Measurements from ENCODE around the gene C11orf24.
"Not testable (repeated sequence)": the region's sequence is repeated elsewhere in the genome, so short reads cannot be mapped to it uniquely, and the experiment has no call there.

C11orf24 gene

DNA sequence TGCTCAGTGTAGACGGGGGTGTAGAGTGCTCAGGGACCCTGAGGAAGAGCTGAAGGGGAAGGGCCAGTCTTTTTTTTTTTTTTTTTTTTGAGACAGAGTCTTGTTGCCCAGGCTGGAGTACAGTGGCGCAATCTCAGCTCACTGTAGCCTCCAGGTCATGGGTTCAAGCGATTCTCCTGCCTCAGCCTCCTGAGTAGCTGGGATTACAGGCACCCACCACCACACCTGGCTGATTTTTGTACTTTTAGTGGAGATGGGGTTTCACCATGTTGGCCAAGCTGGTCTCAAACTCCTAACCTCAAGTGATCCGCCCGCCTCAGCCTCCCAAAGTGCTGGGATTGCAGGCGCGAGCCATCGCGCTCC lies 27.7 kb upstream of the C11orf24 start:
- H3K9me3 ChIP-seq (ENCODE audit: control insufficient read depth in 2 of 2, low read length in 2 of 2); H3K36me3 ChIP-seq (ENCODE audit: control insufficient read depth in 2 of 2, insufficient read depth in 2 of 2, low read length in 2 of 2); H3K27me3 ChIP-seq (ENCODE audit: control insufficient read depth in 2 of 2, insufficient read depth in 2 of 2, low read length in 2 of 2); H3K4me3 ChIP-seq (ENCODE audit: low read length in 2 of 2); H3K9ac ChIP-seq (ENCODE audit: low read depth in 1 of 2, low read length in 2 of 2): not testable (repeated sequence)
- peak overlapping the region; percentile 85 to 91 for H3K27ac ChIP-seq (ENCODE audit: low read depth in 2 of 2, low read length in 2 of 2)
- peaks cover 36 to 46% of the 10 kb centered on the region in 2 donors for H3K4me1 ChIP-seq (ENCODE audit: control insufficient read depth in 2 of 2, insufficient read depth in 2 of 2, low read length in 2 of 2)

DNA sequence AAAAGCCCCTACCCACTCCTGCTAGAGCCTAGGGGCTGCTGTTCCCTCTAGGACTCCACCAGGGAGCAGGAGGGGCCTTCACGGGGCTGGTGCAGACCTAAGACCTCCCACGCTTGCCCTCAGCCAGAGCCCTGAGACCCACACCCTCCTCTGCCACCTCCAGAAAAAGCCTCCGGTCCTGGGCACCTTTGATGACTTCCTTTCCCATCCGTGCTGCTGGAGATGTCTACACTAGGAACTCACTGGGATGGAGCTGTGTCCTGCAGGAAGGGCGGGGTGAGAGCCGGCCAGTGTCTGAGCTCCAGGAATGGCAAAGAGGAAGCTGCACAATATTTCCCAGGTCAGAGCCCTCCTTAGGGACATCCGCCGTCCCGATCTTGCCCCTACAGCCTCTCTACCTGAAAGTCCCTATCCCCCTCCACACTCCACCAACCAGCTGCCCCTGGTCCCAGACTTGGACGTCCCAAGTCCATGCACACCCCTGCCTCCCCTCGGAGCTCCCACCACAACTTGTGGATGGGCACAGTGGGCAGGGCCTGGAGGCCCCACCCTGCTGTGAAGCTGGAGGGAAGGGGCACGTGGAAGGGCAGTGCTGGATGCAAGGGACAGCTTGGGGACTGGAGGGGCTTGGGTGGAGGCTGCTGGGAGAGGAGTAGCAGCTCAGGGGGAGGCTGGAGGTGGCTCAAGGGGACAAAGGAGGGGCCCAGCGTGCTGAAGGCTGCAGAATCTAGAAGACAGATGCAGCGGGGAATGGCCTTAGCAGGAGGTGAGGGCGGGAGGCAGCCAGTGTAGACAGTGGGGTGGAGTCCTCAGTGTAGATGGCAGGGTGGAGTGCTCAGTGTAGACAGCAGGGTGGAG lies 27.1 kb upstream of the C11orf24 start:
- Histone ChIP-seq H3K27ac (ENCODE audit: low read depth in 2 of 2, low read length in 2 of 2) (peak overlapping the region; percentile 85 to 91), H3K9me3 (ENCODE audit: control insufficient read depth in 2 of 2, low read length in 2 of 2) (no peaks in the 10 kb centered on the region), H3K4me3 (ENCODE audit: low read length in 2 of 2) (peak overlapping the region; percentile 31 to 53), H3K27me3 (ENCODE audit: control insufficient read depth in 2 of 2, insufficient read depth in 2 of 2, low read length in 2 of 2) (no peaks in the 10 kb centered on the region), H3K4me1 (ENCODE audit: control insufficient read depth in 2 of 2, insufficient read depth in 2 of 2, low read length in 2 of 2) (peaks cover 36 to 46% of the 10 kb centered on the region in 2 donors), H3K36me3 (ENCODE audit: control insufficient read depth in 2 of 2, insufficient read depth in 2 of 2, low read length in 2 of 2) (no peaks in the 10 kb centered on the region), H3K9ac (ENCODE audit: low read depth in 1 of 2, low read length in 2 of 2) (peak overlapping the region; percentile 34 to 46)

GRCh38 chr11:68297812-68298658 lies 26.3 kb upstream of the C11orf24 start:
- Histone ChIP-seq H3K4me3 (ENCODE audit: low read length in 2 of 2) (peak overlapping the region; percentile 37 to 53), H3K4me1 (ENCODE audit: control insufficient read depth in 2 of 2, insufficient read depth in 2 of 2, low read length in 2 of 2) (peaks cover 34 to 41% of the 10 kb centered on the region in 2 donors), H3K27me3 (ENCODE audit: control insufficient read depth in 2 of 2, insufficient read depth in 2 of 2, low read length in 2 of 2) (no peaks in the 10 kb centered on the region), H3K27ac (ENCODE audit: low read depth in 2 of 2, low read length in 2 of 2) (peak overlapping the region; percentile 91 to 96), H3K9ac (ENCODE audit: low read depth in 1 of 2, low read length in 2 of 2) (peak overlapping the region; percentile 49 to 75), H3K36me3 (ENCODE audit: control insufficient read depth in 2 of 2, insufficient read depth in 2 of 2, low read length in 2 of 2) (no peaks in the 10 kb centered on the region), H3K9me3 (ENCODE audit: control insufficient read depth in 2 of 2, low read length in 2 of 2) (no peaks in the 10 kb centered on the region)

GRCh38 chr11:68297494-68297811 lies 25.7 kb upstream of the C11orf24 start:
- Histone ChIP-seq H3K9ac (ENCODE audit: low read depth in 1 of 2, low read length in 2 of 2) (no peak overlapping the region), H3K36me3 (ENCODE audit: control insufficient read depth in 2 of 2, insufficient read depth in 2 of 2, low read length in 2 of 2) (no peaks in the 10 kb centered on the region), H3K4me3 (ENCODE audit: low read length in 2 of 2) (peak overlapping the region; percentile 15 to 53), H3K27me3 (ENCODE audit: control insufficient read depth in 2 of 2, insufficient read depth in 2 of 2, low read length in 2 of 2) (no peaks in the 10 kb centered on the region), H3K27ac (ENCODE audit: low read depth in 2 of 2, low read length in 2 of 2) (peak overlapping the region; percentile 91 to 96), H3K4me1 (ENCODE audit: control insufficient read depth in 2 of 2, insufficient read depth in 2 of 2, low read length in 2 of 2) (peaks cover 30 to 35% of the 10 kb centered on the region in 2 donors), H3K9me3 (ENCODE audit: control insufficient read depth in 2 of 2, low read length in 2 of 2) (no peaks in the 10 kb centered on the region)

DNA sequence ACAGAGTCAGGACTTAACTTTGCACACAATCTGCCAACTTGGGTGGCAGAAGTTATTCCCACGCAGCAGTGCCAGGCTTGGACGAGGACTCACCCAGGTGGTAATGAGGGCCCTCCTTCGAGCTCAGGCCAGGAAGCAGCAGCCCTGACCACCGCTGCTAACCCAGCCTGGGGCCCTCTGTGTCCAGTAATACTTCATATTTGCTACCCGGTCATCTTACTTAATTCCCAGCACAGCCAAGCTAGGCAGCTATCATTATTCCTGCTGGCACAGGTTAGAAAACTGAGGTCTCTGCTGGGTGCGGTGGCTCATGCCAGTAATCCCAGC lies 25.2 kb upstream of the C11orf24 start:
- peak overlapping the region; percentile 32 to 42 for H3K9ac ChIP-seq (ENCODE audit: low read depth in 1 of 2, low read length in 2 of 2)
- peak overlapping the region; percentile 91 to 96 for H3K27ac ChIP-seq (ENCODE audit: low read depth in 2 of 2, low read length in 2 of 2)
- H3K4me3 ChIP-seq (ENCODE audit: low read length in 2 of 2): no peak overlapping the region
- no peaks in the 10 kb centered on the region for H3K27me3 ChIP-seq (ENCODE audit: control insufficient read depth in 2 of 2, insufficient read depth in 2 of 2, low read length in 2 of 2)
- no peaks in the 10 kb centered on the region for H3K36me3 ChIP-seq (ENCODE audit: control insufficient read depth in 2 of 2, insufficient read depth in 2 of 2, low read length in 2 of 2)
- no peaks in the 10 kb centered on the region for H3K9me3 ChIP-seq (ENCODE audit: control insufficient read depth in 2 of 2, low read length in 2 of 2)
- peaks cover 26 to 33% of the 10 kb centered on the region in 2 donors for H3K4me1 ChIP-seq (ENCODE audit: control insufficient read depth in 2 of 2, insufficient read depth in 2 of 2, low read length in 2 of 2)

- H3K4me1 ChIP-seq (ENCODE audit: control insufficient read depth in 2 of 2, insufficient read depth in 2 of 2, low read length in 2 of 2): peaks cover 26 to 30% of the 10 kb centered on the region in 2 donors
- H3K4me3 ChIP-seq (ENCODE audit: low read length in 2 of 2): peak overlapping the region in 1 of 2 donors; percentile 13
- H3K36me3 ChIP-seq (ENCODE audit: control insufficient read depth in 2 of 2, insufficient read depth in 2 of 2, low read length in 2 of 2): no peaks in the 10 kb centered on the region
- no peaks in the 10 kb centered on the region for H3K27me3 ChIP-seq (ENCODE audit: control insufficient read depth in 2 of 2, insufficient read depth in 2 of 2, low read length in 2 of 2)
- no peaks in the 10 kb centered on the region for H3K9me3 ChIP-seq (ENCODE audit: control insufficient read depth in 2 of 2, low read length in 2 of 2)
- H3K27ac ChIP-seq (ENCODE audit: low read depth in 2 of 2, low read length in 2 of 2): peak overlapping the region; percentile 91 to 96
- H3K9ac ChIP-seq (ENCODE audit: low read depth in 1 of 2, low read length in 2 of 2): peak overlapping the region; percentile 32 to 42
Observed at GRCh38 chr11:68296344-68297051, 24.7 kb upstream of the C11orf24 start.

DNA sequence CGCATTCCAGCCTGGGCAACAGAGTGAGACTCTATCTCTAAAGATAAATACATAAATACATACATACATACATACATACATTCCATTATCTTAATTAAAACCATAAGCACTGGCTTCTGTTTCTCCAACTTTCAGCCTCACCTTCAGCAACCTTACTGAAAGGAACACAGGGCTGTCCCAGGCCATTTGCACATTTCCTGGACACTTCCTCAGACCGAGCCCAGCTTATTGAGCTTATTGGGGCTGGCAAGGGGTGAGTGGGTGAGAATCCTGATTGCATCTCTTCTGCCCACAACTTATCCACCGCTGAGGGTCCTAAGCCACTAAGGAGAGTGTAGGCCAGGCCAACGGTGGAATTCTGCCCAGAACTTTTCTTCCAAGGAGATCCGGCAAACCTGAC lies 24.2 kb upstream of the C11orf24 start:
- H3K9me3 ChIP-seq (ENCODE audit: control insufficient read depth in 2 of 2, low read length in 2 of 2): no peaks in the 10 kb centered on the region
- H3K4me1 ChIP-seq (ENCODE audit: control insufficient read depth in 2 of 2, insufficient read depth in 2 of 2, low read length in 2 of 2): peaks cover 26 to 30% of the 10 kb centered on the region in 2 donors
- no peak overlapping the region for H3K9ac ChIP-seq (ENCODE audit: low read depth in 1 of 2, low read length in 2 of 2)
- peak overlapping the region in 1 of 2 donors; percentile 91 for H3K27ac ChIP-seq (ENCODE audit: low read depth in 2 of 2, low read length in 2 of 2)
- no peaks in the 10 kb centered on the region for H3K36me3 ChIP-seq (ENCODE audit: control insufficient read depth in 2 of 2, insufficient read depth in 2 of 2, low read length in 2 of 2)
- no peaks in the 10 kb centered on the region for H3K27me3 ChIP-seq (ENCODE audit: control insufficient read depth in 2 of 2, insufficient read depth in 2 of 2, low read length in 2 of 2)
- H3K4me3 ChIP-seq (ENCODE audit: low read length in 2 of 2): no peak overlapping the region

- Histone ChIP-seq H3K4me1 (ENCODE audit: control insufficient read depth in 2 of 2, insufficient read depth in 2 of 2, low read length in 2 of 2) (peaks cover 26 to 30% of the 10 kb centered on the region in 2 donors), H3K4me3 (ENCODE audit: low read length in 2 of 2) (no peak overlapping the region), H3K36me3 (ENCODE audit: control insufficient read depth in 2 of 2, insufficient read depth in 2 of 2, low read length in 2 of 2) (no peaks in the 10 kb centered on the region), H3K9ac (ENCODE audit: low read depth in 1 of 2, low read length in 2 of 2) (no peak overlapping the region), H3K27ac (ENCODE audit: low read depth in 2 of 2, low read length in 2 of 2) (no peak overlapping the region), H3K9me3 (ENCODE audit: control insufficient read depth in 2 of 2, low read length in 2 of 2) (no peaks in the 10 kb centered on the region), H3K27me3 (ENCODE audit: control insufficient read depth in 2 of 2, insufficient read depth in 2 of 2, low read length in 2 of 2) (no peaks in the 10 kb centered on the region)
Observed at GRCh38 chr11:68295271-68295670, 23.5 kb upstream of the C11orf24 start.

- H3K4me1 ChIP-seq (ENCODE audit: control insufficient read depth in 2 of 2, insufficient read depth in 2 of 2, low read length in 2 of 2): peaks cover 19 to 23% of the 10 kb centered on the region in 2 donors
- H3K36me3 ChIP-seq (ENCODE audit: control insufficient read depth in 2 of 2, insufficient read depth in 2 of 2, low read length in 2 of 2): no peaks in the 10 kb centered on the region
- no peak overlapping the region for H3K4me3 ChIP-seq (ENCODE audit: low read length in 2 of 2)
- no peak overlapping the region for H3K27ac ChIP-seq (ENCODE audit: low read depth in 2 of 2, low read length in 2 of 2)
- no peak overlapping the region for H3K9ac ChIP-seq (ENCODE audit: low read depth in 1 of 2, low read length in 2 of 2)
- no peaks in the 10 kb centered on the region for H3K27me3 ChIP-seq (ENCODE audit: control insufficient read depth in 2 of 2, insufficient read depth in 2 of 2, low read length in 2 of 2)
- H3K9me3 ChIP-seq (ENCODE audit: control insufficient read depth in 2 of 2, low read length in 2 of 2): no peaks in the 10 kb centered on the region
Observed at GRCh38 chr11:68293708-68294107, 21.9 kb upstream of the C11orf24 start.

DNA sequence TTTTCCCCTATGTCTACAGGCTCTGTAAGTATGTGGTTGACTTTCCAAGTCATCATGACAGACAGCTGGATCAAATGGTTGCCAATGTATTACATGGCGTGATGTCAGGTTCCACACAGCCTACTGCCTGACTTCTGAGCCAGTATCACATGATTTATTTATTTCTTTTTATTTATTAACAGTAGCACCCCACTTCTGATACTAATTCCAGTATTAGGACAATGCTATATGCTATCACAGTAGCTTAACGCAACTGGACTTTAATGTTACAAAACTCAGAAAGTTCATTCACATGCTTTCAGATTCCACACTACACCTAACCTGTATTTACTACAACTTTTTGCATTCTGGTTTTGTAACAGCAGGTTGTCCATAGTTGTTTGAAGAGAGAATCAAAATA lies 17.7 kb upstream of the C11orf24 start:
- no peak overlapping the region for H3K9ac ChIP-seq (ENCODE audit: low read depth in 1 of 2, low read length in 2 of 2)
- H3K4me1 ChIP-seq (ENCODE audit: control insufficient read depth in 2 of 2, insufficient read depth in 2 of 2, low read length in 2 of 2): no peaks in the 10 kb centered on the region
- H3K27me3 ChIP-seq (ENCODE audit: control insufficient read depth in 2 of 2, insufficient read depth in 2 of 2, low read length in 2 of 2): no peaks in the 10 kb centered on the region
- H3K9me3 ChIP-seq (ENCODE audit: control insufficient read depth in 2 of 2, low read length in 2 of 2): no peaks in the 10 kb centered on the region
- H3K4me3 ChIP-seq (ENCODE audit: low read length in 2 of 2): no peak overlapping the region
- no peaks in the 10 kb centered on the region for H3K36me3 ChIP-seq (ENCODE audit: control insufficient read depth in 2 of 2, insufficient read depth in 2 of 2, low read length in 2 of 2)
- H3K27ac ChIP-seq (ENCODE audit: low read depth in 2 of 2, low read length in 2 of 2): no peak overlapping the region

Measured in mucosa of rectum (tissue), 2 donors.